IPS-NIHi7 (cell line): ENCODE results near the gene GTPBP3.
A peak's percentile ranks its signal among the peaks of the same experiment; 100 is the strongest.
"Not testable (repeated sequence)": the region's sequence is repeated elsewhere in the genome, so short reads cannot be mapped to it uniquely, and the experiment has no call there.

ENCODE experiments used
- DNase-seq: peaks from one replicate; pipeline ENCODE4 v3.0.0; 2012; ENCODE audit warnings: mixed read lengths; ENCODE audit errors: extremely low spot score

The GTPBP3 gene

GRCh38 chr19:17341386-17341785, 4.0 kb downstream of the GTPBP3 start:
- no peak for DNase-seq

- DNase-seq = no peak
These were observed 4.5 kb downstream of the GTPBP3 start for GRCh38 chr19:17341845-17342244.

GRCh38 chr19:17346109-17346671, 8.8 kb downstream of the GTPBP3 start:
- peak; percentile 88 for DNase-seq

- DNase-seq = no peak
These were observed 10.0 kb downstream of the GTPBP3 start for GRCh38 chr19:17347361-17347760.

- DNase-seq = no peak
These were observed 10.5 kb downstream of the GTPBP3 start for GRCh38 chr19:17347877-17348276.

GRCh38 chr19:17348700-17349099, 11.3 kb downstream of the GTPBP3 start:
- DNase-seq = peak; percentile 72

GRCh38 chr19:17351815-17352435, 14.6 kb downstream of the GTPBP3 start:
- DNase-seq = no peak

GRCh38 chr19:17352608-17353280, 15.4 kb downstream of the GTPBP3 start:
- DNase-seq = no peak

GRCh38 chr19:17353386-17353785, 16.0 kb downstream of the GTPBP3 start:
- no peak for DNase-seq

GRCh38 chr19:17357078-17357666, 19.8 kb downstream of the GTPBP3 start:
- DNase-seq = no peak

- no peak for DNase-seq
These were observed 20.4 kb downstream of the GTPBP3 start for GRCh38 chr19:17357724-17358123.

- DNase-seq = no peak
These were observed 21.0 kb downstream of the GTPBP3 start for GRCh38 chr19:17358395-17358794.

- no peak for DNase-seq
These were observed 22.8 kb downstream of the GTPBP3 start for GRCh38 chr19:17359905-17360800.

- DNase-seq = not testable (repeated sequence)
These were observed 26.7 kb downstream of the GTPBP3 start for GRCh38 chr19:17363852-17364605.

- DNase-seq = no peak
These were observed 28.0 kb downstream of the GTPBP3 start for GRCh38 chr19:17365361-17365760.

GRCh38 chr19:17370026-17370587, 32.8 kb downstream of the GTPBP3 start:
- DNase-seq = no peak

- no peak for DNase-seq
These were observed 39.7 kb downstream of the GTPBP3 start, which contains the start of gene PLVAP for GRCh38 chr19:17376935-17377600. TSS of gene PLVAP (minus strand) at chr19:17377342. CDS start at chr19:17377288, 54 bp downstream.

GRCh38 chr19:17378271-17378670, 40.9 kb downstream of the GTPBP3 start:
- no peak for DNase-seq

- DNase-seq = peak; percentile 68
These were observed 41.9 kb downstream of the GTPBP3 start for GRCh38 chr19:17379221-17379631.
